ENCODE measurements around the gene BID. TPM values are rescaled to one million over a fixed set of nuclear protein-coding genes. Genes with fewer than 3 reads are reported as not detected.

BID gene
- total RNA-seq, 1 experiment from 2014 or later = 52.6 TPM

DNA sequence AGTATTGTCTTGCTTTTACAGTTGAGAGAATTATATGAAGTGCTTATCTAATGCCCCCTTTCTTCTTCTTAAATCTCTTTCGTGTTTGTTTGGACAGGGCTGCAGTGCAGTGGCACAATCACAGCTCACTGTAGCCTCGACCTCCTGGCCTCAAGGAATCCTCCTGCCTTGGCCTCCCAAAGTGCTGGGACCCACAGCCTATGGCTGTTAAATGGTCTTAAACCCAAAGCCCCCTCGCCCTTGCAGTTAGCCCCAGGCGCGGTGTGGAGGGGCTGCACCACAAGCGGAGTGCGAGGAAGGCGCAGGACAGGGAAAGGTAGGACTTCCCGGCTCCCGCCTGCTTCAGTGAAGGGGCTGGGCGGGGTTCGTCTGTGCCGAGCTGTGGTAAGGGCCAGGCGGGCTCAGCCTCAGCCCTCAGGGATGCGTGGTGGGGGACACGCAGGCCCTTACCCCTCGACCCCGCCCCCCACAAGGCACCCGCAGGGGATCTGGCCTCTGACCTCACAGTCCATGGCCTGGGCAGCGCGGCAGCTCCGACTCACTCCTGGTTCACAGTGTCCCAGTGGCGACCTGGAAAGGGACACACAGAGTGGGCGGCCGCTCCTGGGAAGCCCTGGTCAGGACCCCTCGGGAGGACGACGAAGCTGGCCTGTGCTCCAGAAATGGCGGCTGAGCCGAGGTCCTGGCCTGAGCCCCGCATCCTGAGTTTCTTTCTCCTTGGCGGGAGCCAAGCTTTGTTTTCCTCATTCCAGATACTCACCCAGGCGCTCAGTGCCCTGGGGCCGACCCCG, 24.5 kb downstream of the BID start:
- Histone ChIP-seq H3K27me3 (ENCODE audit: control insufficient read depth, insufficient read depth, low read length) (no peaks in the 10 kb centered on the region), H3K36me3 (replicated peaks; ENCODE audit: control insufficient read depth, insufficient read depth, low read length) (no peaks in the 10 kb centered on the region), H3K4me3 (ENCODE audit: insufficient read depth, low read depth, low read length) (no peak overlapping the region)
- peak; percentile 56 for DNase-seq

DNA sequence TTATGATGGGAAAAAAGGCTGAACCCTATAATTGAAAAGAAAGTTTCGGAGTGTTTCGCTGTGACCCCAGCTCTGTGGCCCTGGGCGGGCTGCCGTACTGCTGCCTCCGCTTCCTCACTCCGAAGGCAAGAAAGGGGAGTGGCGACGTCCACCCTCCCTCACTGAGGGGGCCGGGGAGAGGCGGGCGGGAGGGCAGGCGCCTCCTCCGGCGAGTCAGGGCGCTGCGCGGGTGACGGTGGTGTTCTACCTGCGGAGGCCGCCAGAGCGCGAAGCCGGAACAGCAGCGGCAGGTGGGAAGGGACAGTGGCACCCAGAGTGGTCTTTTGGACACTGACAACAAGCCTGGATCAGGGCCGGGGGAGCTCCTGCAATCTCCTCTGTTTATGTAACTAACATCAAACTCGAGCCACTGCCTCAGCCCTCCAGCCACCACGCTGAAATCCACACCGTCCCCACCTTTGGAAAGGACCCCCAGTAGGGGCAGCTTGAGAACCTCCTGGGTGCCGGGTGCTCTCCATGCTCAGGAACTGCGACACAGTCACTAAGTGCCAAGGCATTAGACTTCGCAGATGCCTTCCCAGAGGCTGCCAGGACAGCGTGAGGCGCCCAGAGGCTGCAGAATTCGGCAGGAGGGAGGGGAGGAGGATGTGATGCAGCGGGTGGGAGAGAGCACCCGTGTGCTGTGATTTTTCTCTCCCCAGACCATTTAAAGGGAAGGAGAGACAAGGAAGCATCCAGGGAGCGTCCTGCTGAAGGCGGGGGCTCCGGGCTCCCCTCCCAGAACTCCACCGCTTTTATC, 25.5 kb downstream of the BID start:
- Histone ChIP-seq H3K4me3 (ENCODE audit: insufficient read depth, low read depth, low read length) (no peak overlapping the region), H3K27me3 (ENCODE audit: control insufficient read depth, insufficient read depth, low read length) (no peaks in the 10 kb centered on the region), H3K36me3 (replicated peaks; ENCODE audit: control insufficient read depth, insufficient read depth, low read length) (no peaks in the 10 kb centered on the region)
- DNase-seq = peak; percentile 97

DNA sequence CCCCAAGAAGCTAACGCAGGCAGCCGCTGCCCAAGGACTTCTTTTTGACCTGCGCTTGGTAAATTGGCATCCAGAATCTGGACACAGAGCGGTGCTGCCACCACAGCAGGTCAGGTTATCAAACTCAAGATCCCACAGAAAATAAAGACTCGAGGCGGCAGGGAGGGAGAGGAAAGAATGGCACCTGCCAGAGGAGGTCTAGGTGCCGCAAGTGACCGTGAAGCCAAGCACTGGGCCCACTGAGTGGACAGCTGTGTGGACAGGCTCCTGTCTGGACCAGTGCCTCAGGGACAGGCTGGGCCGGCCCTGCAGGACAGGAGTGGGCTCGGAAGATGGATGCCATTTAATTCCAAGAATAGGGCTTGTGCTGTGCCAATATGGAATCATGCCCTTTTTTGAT, 27.4 kb downstream of the BID start:
- no peaks in the 10 kb centered on the region for H3K36me3 ChIP-seq (replicated peaks; ENCODE audit: control insufficient read depth, insufficient read depth, low read length)
- no peak overlapping the region for H3K4me3 ChIP-seq (ENCODE audit: insufficient read depth, low read depth, low read length)
- H3K27me3 ChIP-seq (ENCODE audit: control insufficient read depth, insufficient read depth, low read length) = no peaks in the 10 kb centered on the region
- DNase-seq = no peak

DNA sequence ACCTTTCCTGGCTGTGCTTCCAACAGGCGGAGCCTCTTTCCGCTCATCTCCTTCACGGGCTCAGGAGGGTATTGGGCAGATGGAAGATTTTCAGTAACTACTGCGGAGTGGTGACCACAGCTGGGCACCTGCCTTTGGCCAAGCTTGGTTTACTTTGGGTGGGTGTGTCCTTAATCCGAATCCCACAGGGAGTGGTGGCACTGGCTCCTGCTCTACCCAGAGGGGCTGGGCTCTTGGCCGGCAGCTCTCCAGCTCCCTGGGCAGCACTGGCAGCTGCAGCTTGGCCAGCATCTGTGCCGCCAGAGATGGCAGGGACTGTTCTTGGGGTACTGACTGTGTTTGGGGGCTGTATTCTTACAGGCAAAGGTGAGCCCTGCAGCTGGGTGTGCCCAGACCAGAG, 29.8 kb downstream of the BID start:
- no peak for DNase-seq
- Histone ChIP-seq H3K36me3 (replicated peaks; ENCODE audit: control insufficient read depth, insufficient read depth, low read length) (no peaks in the 10 kb centered on the region), H3K27me3 (ENCODE audit: control insufficient read depth, insufficient read depth, low read length) (no peaks in the 10 kb centered on the region), H3K4me3 (ENCODE audit: insufficient read depth, low read depth, low read length) (no peak overlapping the region)

DNA sequence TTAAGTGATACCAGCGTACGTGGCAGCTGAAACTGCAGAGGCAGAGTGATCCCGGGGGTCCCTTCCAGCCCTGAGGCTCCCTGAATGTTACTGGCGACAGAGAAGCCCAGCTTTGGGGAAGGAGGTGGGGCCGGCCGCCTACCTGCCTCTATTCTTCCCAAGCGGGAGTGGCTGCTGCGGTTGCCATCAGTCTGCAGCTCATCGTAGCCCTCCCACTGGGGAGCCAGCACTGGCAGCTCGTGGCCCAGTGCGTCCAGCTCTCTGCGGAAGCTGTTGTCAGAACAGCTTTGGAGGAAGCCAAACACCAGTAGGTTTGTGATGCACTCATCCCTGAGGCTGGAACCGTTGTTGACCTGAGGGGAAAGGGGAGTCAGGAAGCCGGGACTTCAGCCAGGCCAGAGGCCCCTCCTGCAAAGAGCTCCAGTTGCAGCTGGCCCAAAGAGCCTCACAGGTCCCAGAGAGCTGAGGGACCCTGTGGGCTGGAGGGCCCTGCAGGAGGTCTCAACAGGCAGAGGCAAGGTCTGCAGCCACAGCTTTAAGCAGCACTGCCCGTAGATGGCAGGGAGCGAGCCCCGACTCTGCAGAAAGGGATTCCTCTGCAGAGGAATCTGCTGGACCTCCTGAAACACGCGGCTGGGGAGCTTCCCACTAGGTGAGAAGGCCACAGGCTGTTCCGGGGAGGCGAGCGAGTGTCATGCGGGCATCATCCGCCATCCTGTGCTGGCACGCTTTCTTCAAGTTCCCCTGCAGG, 30.4 kb downstream of the BID start:
- DNase-seq = peak; percentile 73
- H3K36me3 ChIP-seq (replicated peaks; ENCODE audit: control insufficient read depth, insufficient read depth, low read length) = no peaks in the 10 kb centered on the region
- H3K4me3 ChIP-seq (ENCODE audit: insufficient read depth, low read depth, low read length) = no peak overlapping the region
- H3K27me3 ChIP-seq (ENCODE audit: control insufficient read depth, insufficient read depth, low read length) = no peaks in the 10 kb centered on the region

DNA sequence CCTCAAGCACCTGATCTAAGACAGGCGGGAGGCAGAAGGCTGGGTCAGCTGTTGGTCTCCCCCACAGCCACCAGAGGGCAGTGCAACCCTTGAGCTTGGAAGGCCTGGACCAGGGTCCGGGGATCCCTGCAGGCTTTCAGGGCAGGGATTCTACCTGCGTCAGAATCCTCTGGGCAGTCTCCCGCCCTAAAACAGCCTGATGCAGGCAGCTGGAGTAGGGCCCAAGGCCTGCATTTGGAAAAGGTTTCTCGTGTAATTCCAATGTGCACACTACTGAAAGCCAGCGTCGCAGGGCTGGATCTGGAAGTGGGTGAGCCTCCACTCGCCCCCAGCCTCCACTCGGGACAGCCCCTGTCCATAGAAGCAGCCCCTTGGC, 31.8 kb downstream of the BID start:
- Histone ChIP-seq H3K36me3 (replicated peaks; ENCODE audit: control insufficient read depth, insufficient read depth, low read length) (no peaks in the 10 kb centered on the region; the same call in 1 of the 2 replicates), H3K27me3 (ENCODE audit: control insufficient read depth, insufficient read depth, low read length) (no peaks in the 10 kb centered on the region), H3K4me3 (ENCODE audit: insufficient read depth, low read depth, low read length) (no peak overlapping the region)
- peak; percentile 97 for DNase-seq

DNA sequence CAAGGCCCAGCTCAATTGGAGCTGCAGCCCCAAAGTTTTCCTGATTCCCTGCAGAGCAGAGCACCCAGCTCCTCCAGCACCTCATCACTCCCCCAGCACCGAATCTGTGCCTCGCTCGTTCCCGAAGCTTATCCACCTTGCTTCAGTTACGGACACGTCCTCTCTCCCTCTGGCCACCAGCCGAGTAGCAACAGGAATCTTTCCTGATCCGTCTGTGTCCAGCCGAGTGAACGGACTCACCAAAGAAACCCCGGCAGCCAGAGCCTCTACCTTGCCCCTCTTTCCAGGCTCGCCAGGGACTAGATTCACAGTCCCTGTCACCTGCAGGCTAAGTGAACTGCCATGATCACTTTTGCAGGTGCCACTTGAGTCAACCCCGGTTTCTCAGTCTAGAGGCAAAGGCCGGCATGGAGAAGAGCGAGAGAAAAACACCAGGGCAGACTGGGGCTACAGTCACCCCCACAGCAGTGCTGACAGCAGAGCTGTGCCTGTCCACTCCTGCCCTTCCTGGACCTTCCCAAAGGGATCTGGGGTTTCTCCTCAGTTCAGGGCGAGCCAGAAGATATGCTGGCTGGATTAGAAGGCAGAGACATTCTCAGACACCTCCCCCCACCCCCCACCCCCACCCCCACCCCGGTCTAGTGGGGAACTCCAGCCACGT, 32.3 kb downstream of the BID start:
- H3K27me3 ChIP-seq (ENCODE audit: control insufficient read depth, insufficient read depth, low read length) = no peaks in the 10 kb centered on the region
- no peak overlapping the region for H3K4me3 ChIP-seq (ENCODE audit: insufficient read depth, low read depth, low read length)
- no peaks in the 10 kb centered on the region; the same call in 1 of the 2 replicates for H3K36me3 ChIP-seq (replicated peaks; ENCODE audit: control insufficient read depth, insufficient read depth, low read length)
- no peak for DNase-seq

DNA sequence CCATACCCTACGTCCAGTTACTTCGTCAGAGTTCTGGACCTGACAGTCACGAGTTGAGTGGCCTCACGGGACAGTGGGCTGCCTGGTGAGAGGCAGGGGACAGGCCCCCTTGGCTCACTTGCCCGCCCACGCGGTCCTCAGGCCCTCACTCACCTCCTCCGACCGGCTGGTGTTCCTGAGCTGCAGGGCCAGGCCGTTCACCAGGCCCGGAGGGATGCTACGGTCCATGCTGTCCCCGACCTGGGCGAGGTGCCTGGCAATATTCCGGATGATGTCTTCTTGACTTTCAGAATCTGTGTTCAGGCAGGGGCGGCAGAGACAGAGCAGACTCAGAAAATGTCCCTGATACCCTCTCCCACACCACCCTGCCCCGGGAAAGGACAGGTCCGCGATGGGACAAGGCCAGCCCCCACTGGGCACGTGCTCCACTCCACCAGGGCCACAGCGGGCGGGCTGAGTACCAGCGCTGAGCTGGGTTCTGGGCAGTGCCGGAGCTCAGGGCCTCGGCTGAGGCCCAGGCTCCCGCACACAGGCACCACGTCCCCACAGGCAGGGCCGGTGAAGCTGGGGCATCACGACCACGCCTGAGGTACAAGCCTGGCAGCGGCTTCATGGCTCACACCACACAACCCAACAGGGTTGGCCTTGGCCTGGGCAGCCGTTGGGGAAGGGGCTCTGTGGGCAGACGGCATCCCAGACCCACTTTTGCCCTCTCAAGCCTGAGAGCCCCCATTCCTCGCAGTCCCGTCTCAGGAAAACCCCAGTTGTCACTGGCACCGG, 34.9 kb downstream of the BID start:
- no peaks in the 10 kb centered on the region; the same call in 1 of the 2 replicates for H3K36me3 ChIP-seq (replicated peaks; ENCODE audit: control insufficient read depth, insufficient read depth, low read length)
- DNase-seq = peak; percentile 49
- no peak overlapping the region for H3K4me3 ChIP-seq (ENCODE audit: insufficient read depth, low read depth, low read length)
- no peaks in the 10 kb centered on the region for H3K27me3 ChIP-seq (ENCODE audit: control insufficient read depth, insufficient read depth, low read length)

DNA sequence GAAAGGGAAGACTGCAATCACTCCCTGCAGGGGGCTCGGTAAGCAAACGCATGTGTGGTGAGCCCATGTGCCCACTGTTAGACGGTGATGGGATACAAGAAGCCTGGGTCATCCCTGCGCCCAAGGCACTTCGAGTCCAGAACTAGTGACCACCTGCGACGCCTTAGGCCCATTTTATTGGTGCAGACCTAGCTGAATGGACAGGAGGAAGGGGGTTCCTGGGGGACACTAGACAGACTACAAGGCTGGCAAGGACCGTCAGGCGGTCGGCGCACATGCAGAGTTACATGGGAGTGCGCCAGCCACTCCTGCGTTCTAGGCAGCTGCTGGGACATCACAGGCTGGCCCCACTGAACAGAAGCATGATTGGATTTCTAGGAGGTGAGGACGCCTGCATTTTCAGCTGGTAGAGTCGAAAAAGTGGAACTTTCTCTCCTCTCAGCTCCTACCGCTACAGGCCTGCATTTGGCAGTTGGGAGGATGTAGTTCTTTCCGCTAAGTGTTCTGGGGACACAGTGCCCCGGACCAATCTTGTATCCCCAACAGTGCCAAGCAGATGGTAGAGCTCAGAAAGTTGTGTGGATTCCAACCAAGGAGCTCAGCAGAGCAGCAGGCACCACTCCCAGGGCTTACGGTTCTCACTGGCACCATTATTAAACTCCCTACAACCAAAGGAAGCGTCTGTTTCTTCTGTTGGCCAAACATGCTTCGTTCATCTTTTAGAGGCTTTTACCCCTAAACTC, 35.7 kb downstream of the BID start:
- no peak for DNase-seq
- H3K4me3 ChIP-seq (ENCODE audit: insufficient read depth, low read depth, low read length) = no peak overlapping the region
- no peaks in the 10 kb centered on the region for H3K27me3 ChIP-seq (ENCODE audit: control insufficient read depth, insufficient read depth, low read length)
- H3K36me3 ChIP-seq (replicated peaks; ENCODE audit: control insufficient read depth, insufficient read depth, low read length) = no peaks in the 10 kb centered on the region; the same call in 1 of the 2 replicates

DNA sequence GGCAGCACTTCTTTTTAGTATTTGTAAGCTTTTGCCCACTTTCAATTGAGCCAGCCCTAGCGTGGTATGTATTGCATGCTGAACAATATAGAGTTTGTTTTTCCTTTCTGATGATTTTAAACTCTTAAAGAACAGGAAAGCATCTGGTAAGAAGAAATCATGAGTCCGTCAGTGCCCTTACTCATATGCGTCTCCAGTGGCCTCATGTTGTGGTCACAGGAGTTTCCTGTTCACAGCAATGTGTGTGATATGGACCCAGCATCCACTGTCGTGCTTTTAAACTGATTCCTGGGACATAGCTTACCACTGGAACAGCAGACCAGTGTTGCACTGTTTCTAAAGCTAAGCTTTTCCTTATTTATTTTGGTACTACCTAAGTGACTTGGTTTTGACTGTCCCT, 40.1 kb downstream of the BID start:
- no peak for DNase-seq
- Histone ChIP-seq H3K36me3 (replicated peaks; ENCODE audit: control insufficient read depth, insufficient read depth, low read length) (peaks cover 1% of the 10 kb centered on the region; the same call in 1 of the 2 replicates), H3K4me3 (ENCODE audit: insufficient read depth, low read depth, low read length) (no peak overlapping the region), H3K27me3 (ENCODE audit: control insufficient read depth, insufficient read depth, low read length) (no peaks in the 10 kb centered on the region)

DNA sequence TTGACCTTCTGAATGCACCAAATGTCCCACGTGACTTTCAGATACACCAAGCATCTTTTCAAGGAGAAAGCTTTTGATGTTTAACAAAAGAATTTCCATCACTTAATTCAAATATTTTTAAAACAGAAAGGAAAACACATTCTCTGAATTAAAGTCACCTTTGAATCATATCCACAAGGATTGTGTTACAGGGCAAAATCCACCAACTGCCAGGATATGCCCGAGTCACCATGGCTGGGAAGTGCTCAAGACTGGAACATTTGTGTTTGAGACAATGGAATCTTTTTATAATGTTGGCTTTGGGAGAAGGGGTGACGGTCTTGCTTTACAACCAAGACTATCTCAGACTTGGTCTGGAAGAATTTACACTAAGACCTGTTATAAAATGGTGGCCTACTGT, 40.8 kb downstream of the BID start:
- H3K4me3 ChIP-seq (ENCODE audit: insufficient read depth, low read depth, low read length) = no peak overlapping the region
- peaks cover 1% of the 10 kb centered on the region; the same call in 1 of the 2 replicates for H3K36me3 ChIP-seq (replicated peaks; ENCODE audit: control insufficient read depth, insufficient read depth, low read length)
- no peak for DNase-seq
- H3K27me3 ChIP-seq (ENCODE audit: control insufficient read depth, insufficient read depth, low read length) = no peaks in the 10 kb centered on the region

DNA sequence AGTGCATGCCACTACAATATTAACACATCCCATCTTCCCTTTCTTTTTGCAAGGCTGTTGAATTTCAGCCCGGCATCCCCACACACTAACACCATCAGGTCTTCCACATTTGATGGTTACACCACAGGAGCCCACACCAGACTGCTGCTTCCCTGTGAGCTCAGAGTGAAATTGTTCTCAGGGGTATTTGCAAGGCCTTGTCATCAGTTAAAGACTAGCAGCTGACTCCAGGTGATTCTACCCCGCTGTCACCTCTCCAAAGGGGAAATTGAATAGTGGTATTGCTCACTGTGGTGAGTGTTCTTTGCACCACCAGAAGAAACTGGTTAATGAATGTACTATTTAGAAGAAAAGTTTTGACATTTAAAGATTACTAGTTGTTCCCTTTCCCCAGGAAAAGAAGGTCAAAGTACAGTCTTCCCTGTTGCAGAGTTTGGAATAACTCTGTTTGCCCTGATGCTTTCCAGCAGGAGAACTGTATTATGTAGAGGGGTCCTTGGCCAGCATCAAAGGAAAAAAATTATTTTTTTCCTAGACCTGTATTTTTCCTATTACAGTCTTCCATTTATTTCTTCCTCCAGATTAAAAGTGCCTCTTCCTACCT, 41.9 kb downstream of the BID start:
- no peak for DNase-seq
- Histone ChIP-seq H3K4me3 (ENCODE audit: insufficient read depth, low read depth, low read length) (no peak overlapping the region), H3K36me3 (replicated peaks; ENCODE audit: control insufficient read depth, insufficient read depth, low read length) (peaks cover 4% of the 10 kb centered on the region; the same call in 1 of the 2 replicates), H3K27me3 (ENCODE audit: control insufficient read depth, insufficient read depth, low read length) (no peaks in the 10 kb centered on the region)

DNA sequence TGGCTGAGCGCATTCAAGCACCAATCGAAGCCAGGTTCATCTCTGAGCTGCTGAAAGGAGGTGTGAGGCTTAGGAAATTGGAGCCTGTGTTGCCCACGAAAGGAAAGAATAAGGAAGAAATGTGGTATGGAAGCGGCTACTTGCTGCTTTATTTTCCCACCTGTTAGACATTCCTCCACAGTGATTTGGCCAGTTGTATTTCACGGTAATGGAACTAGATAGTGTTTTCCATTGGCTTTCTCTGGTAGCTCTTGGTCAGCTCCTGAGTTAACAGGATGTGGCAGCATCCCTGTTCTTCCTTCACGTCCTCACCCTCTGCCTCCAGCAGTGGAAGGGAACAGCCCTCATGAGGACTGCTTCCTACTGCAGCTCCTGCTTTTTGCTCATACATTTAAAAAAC, 44.7 kb downstream of the BID start:
- Histone ChIP-seq H3K36me3 (replicated peaks; ENCODE audit: control insufficient read depth, insufficient read depth, low read length) (peaks cover 11% of the 10 kb centered on the region), H3K27me3 (ENCODE audit: control insufficient read depth, insufficient read depth, low read length) (no peaks in the 10 kb centered on the region), H3K4me3 (ENCODE audit: insufficient read depth, low read depth, low read length) (no peak overlapping the region)
- DNase-seq = no peak
